Measurements from ENCODE around the gene DOK6. TPM values are rescaled to one million over a fixed set of nuclear protein-coding genes. Genes with fewer than 3 reads are reported as not detected.

The DOK6 gene
- polyA plus RNA-seq, 1 experiment: 0.55 TPM

GRCh38 chr18:69752737-69753380 lies 352.2 kb downstream of the DOK6 start:
- POLR2A ChIA-PET: no interaction called here
- no peak overlapping the region for H3K4me3 ChIP-seq (ENCODE audit: low read depth, low read length)
- no peak for DNase-seq (ENCODE audit: low read depth)
- H3K27me3 ChIP-seq (ENCODE audit: control insufficient read depth, insufficient read depth, low read length): no peaks in the 10 kb centered on the region
- no peaks in the 10 kb centered on the region for H3K36me3 ChIP-seq (ENCODE audit: control insufficient read depth, insufficient read depth, low read length)
- CTCF ChIA-PET: no interaction called here
- no peak for TF ChIP-seq CTCF (IDR thresholded peaks at IDR 0.05; ENCODE audit: insufficient read depth, low read depth, low read length)

- no peak for TF ChIP-seq CTCF (IDR thresholded peaks at IDR 0.05; ENCODE audit: insufficient read depth, low read depth, low read length)
Measured at GRCh38 chr18:69754108-69754507, 353.4 kb downstream of the DOK6 start.

GRCh38 chr18:69755041-69755440 lies 354.4 kb downstream of the DOK6 start:
- no peaks in the 10 kb centered on the region for H3K27me3 ChIP-seq (ENCODE audit: control insufficient read depth, insufficient read depth, low read length)
- POLR2A ChIA-PET: no interaction called here
- no peak overlapping the region for H3K4me3 ChIP-seq (ENCODE audit: low read depth, low read length)
- DNase-seq (ENCODE audit: low read depth): no peak
- H3K36me3 ChIP-seq (ENCODE audit: control insufficient read depth, insufficient read depth, low read length): no peaks in the 10 kb centered on the region
- no peak for TF ChIP-seq CTCF (IDR thresholded peaks at IDR 0.05; ENCODE audit: insufficient read depth, low read depth, low read length)
- CTCF ChIA-PET: no interaction called here

More at GRCh38 chr18:69754108-69754507, 353.4 kb downstream of the DOK6 start:
- ChIA-PET POLR2A (no interaction called here), CTCF (no interaction called here)
- DNase-seq (ENCODE audit: low read depth): no peak
- Histone ChIP-seq H3K4me3 (ENCODE audit: low read depth, low read length) (no peak overlapping the region), H3K36me3 (ENCODE audit: control insufficient read depth, insufficient read depth, low read length) (no peaks in the 10 kb centered on the region), H3K27me3 (ENCODE audit: control insufficient read depth, insufficient read depth, low read length) (no peaks in the 10 kb centered on the region)

- TF ChIP-seq CTCF (IDR thresholded peaks at IDR 0.05; ENCODE audit: insufficient read depth, low read depth, low read length): no peak
- POLR2A ChIA-PET: no interaction called here
- no peak for DNase-seq (ENCODE audit: low read depth)
- Histone ChIP-seq H3K36me3 (ENCODE audit: control insufficient read depth, insufficient read depth, low read length) (no peaks in the 10 kb centered on the region), H3K27me3 (ENCODE audit: control insufficient read depth, insufficient read depth, low read length) (no peaks in the 10 kb centered on the region), H3K4me3 (ENCODE audit: low read depth, low read length) (no peak overlapping the region)
- CTCF ChIA-PET: no interaction called here
Measured at GRCh38 chr18:69755856-69756496, 355.3 kb downstream of the DOK6 start.

- Histone ChIP-seq H3K27me3 (ENCODE audit: control insufficient read depth, insufficient read depth, low read length) (no peaks in the 10 kb centered on the region), H3K36me3 (ENCODE audit: control insufficient read depth, insufficient read depth, low read length) (no peaks in the 10 kb centered on the region), H3K4me3 (ENCODE audit: low read depth, low read length) (no peak overlapping the region)
- DNase-seq (ENCODE audit: low read depth): no peak
- ChIA-PET POLR2A (no interaction called here), CTCF (no interaction called here)
- no peak for TF ChIP-seq CTCF (IDR thresholded peaks at IDR 0.05; ENCODE audit: insufficient read depth, low read depth, low read length)
Measured at GRCh38 chr18:69757733-69758132, 357.0 kb downstream of the DOK6 start.
